HEK293 (cell line): Measurements from ENCODE around the gene ABHD15.

Source experiments
- CTCF ChIA-PET: fragments of 350-600 bp; formaldehyde crosslinking; extraction: SDS; loops from one replicate; lab custom pipeline; 2021; ENCODE audit warnings: antibody characterized with exemption; lab: Yijun Ruan, JAX
- POLR2A ChIA-PET: fragments of 300-600 bp; formaldehyde crosslinking; extraction: SDS; loops from one replicate; lab custom pipeline; 2020; ENCODE audit warnings: antibody characterized with exemption, inconsistent platforms; lab: Yijun Ruan, JAX
- H3K27ac ChIP-seq: fragments of 200-500 bp; sonication (Bioruptor generic); 2 replicates; pipeline ENCODE4 v1.5.1; 2014; ENCODE audit warnings: low read depth, low read length, control low read depth, inconsistent platforms; ENCODE audit errors: extremely low read depth
- H3K36me3 ChIP-seq, 2 experiments: fragments of 200-500 bp in 1 of 2; sonication (Bioruptor generic) in 1 of 2; 1 replicate in 1 of 2; 2 replicates in 1 of 2; pipeline ENCODE4 v1.5.1; 2014 to 2017; ENCODE audit warnings: inconsistent platforms in 2 of 2, low read length in 2 of 2; ENCODE audit not compliant: control insufficient read depth in 2 of 2, insufficient read depth in 1 of 2
- H3K4me1 ChIP-seq: fragments of 200-500 bp; sonication (Bioruptor generic); 2 replicates; pipeline ENCODE4 v1.5.1; 2014; ENCODE audit warnings: mild to moderate bottlenecking, low read length, inconsistent platforms; ENCODE audit not compliant: control insufficient read depth, insufficient read depth
- H3K4me3 ChIP-seq: 2 replicates; pipeline ENCODE4 v1.5.1; 2011; ENCODE audit warnings: low read depth, mild to moderate bottlenecking, control low read depth, low read length, moderate library complexity
- H3K9me3 ChIP-seq: fragments of 200-500 bp; sonication (Bioruptor generic); 2 replicates; pipeline ENCODE4 v1.5.1; 2014; ENCODE audit warnings: low read depth, low read length, inconsistent platforms; ENCODE audit not compliant: control insufficient read depth, insufficient read depth
- EGR2 ChIP-seq: fragments of 450-650 bp; formaldehyde crosslinking; IDR thresholded peaks from 2 replicates; pipeline ENCODE4 v1.5.1; 2016; ENCODE audit warnings: low read depth, missing biosample characterization, missing genetic modification characterization
- GLIS1 ChIP-seq: fragments of 450-650 bp; formaldehyde crosslinking; IDR thresholded peaks from 2 replicates; pipeline ENCODE4 v1.5.1; 2016; ENCODE audit warnings: missing biosample characterization, missing genetic modification characterization
- GLIS2 ChIP-seq: fragments of 450-650 bp; formaldehyde crosslinking; IDR thresholded peaks from 2 replicates; pipeline ENCODE4 v1.5.1; 2016; ENCODE audit warnings: missing biosample characterization, missing genetic modification characterization
- KLF1 ChIP-seq: fragments of 450-650 bp; formaldehyde crosslinking; IDR thresholded peaks from 2 replicates; pipeline ENCODE4 v1.5.1; 2016; ENCODE audit warnings: missing biosample characterization, missing genetic modification characterization
- KLF8 ChIP-seq: fragments of 450-650 bp; formaldehyde crosslinking; IDR thresholded peaks from 2 replicates; pipeline ENCODE4 v1.5.1; 2016; ENCODE audit warnings: missing biosample characterization, missing genetic modification characterization
- SCRT1 ChIP-seq: fragments of 450-650 bp; formaldehyde crosslinking; IDR thresholded peaks from 2 replicates; pipeline ENCODE4 v1.5.1; 2016; ENCODE audit warnings: missing biosample characterization, missing genetic modification characterization, borderline replicate concordance
- SP2 ChIP-seq: fragments of 450-650 bp; formaldehyde crosslinking; IDR thresholded peaks from 2 replicates; pipeline ENCODE4 v1.5.1; 2016; ENCODE audit warnings: missing biosample characterization, missing genetic modification characterization
- ZFHX2 ChIP-seq: fragments of 450-650 bp; formaldehyde crosslinking; conservative IDR thresholded peaks from 2 replicates; pipeline ENCODE4 v1.5.1; 2016; ENCODE audit warnings: missing biosample characterization, missing genetic modification characterization
- ZFP69B ChIP-seq: fragments of 450-650 bp; formaldehyde crosslinking; IDR thresholded peaks from 2 replicates; pipeline ENCODE4 v1.5.1; 2016; ENCODE audit warnings: missing biosample characterization, missing genetic modification characterization
- ZNF121 ChIP-seq: fragments of 450-650 bp; formaldehyde crosslinking; IDR thresholded peaks from 2 replicates; pipeline ENCODE4 v1.5.1; 2016; ENCODE audit warnings: missing biosample characterization, missing genetic modification characterization
- ZNF2 ChIP-seq: fragments of 450-650 bp; formaldehyde crosslinking; IDR thresholded peaks from 2 replicates; pipeline ENCODE4 v1.5.1; 2016; ENCODE audit warnings: missing biosample characterization, missing genetic modification characterization
- ZNF335 ChIP-seq: fragments of 450-650 bp; formaldehyde crosslinking; conservative IDR thresholded peaks from 2 replicates; pipeline ENCODE4 v1.5.1; 2016; ENCODE audit warnings: missing biosample characterization, missing genetic modification characterization
- ZNF341 ChIP-seq: fragments of 450-650 bp; formaldehyde crosslinking; IDR thresholded peaks from 2 replicates; pipeline ENCODE4; 2016; ENCODE audit warnings: low read depth, missing biosample characterization, missing genetic modification characterization
- ZNF398 ChIP-seq: fragments of 450-650 bp; formaldehyde crosslinking; IDR thresholded peaks from 2 replicates; pipeline ENCODE4 v1.5.1; 2017; ENCODE audit warnings: missing biosample characterization, missing genetic modification characterization
- ZNF423 ChIP-seq: fragments of 450-650 bp; formaldehyde crosslinking; IDR thresholded peaks from 2 replicates; pipeline ENCODE4 v1.5.1; 2016; ENCODE audit warnings: missing biosample characterization, missing genetic modification characterization
- ZNF561 ChIP-seq: fragments of 450-650 bp; IDR thresholded peaks from 2 replicates; pipeline ENCODE4 v1.5.1; 2018; ENCODE audit warnings: missing biosample characterization, missing genetic modification characterization, borderline replicate concordance
- ZNF677 ChIP-seq: fragments of 450-650 bp; IDR thresholded peaks from 2 replicates; pipeline ENCODE4 v1.5.0; 2018; ENCODE audit warnings: missing biosample characterization, mild to moderate bottlenecking, missing genetic modification characterization, moderate library complexity
- ZSCAN23 ChIP-seq: fragments of 450-650 bp; formaldehyde crosslinking; IDR thresholded peaks from 2 replicates; pipeline ENCODE4 v1.5.1; 2016; ENCODE audit warnings: missing biosample characterization, missing genetic modification characterization
- ZSCAN30 ChIP-seq: fragments of 450-650 bp; IDR thresholded peaks from 2 replicates; pipeline ENCODE4 v1.5.1; 2018; ENCODE audit warnings: missing biosample characterization, mild to moderate bottlenecking, missing genetic modification characterization, moderate library complexity
- TF ChIP-seq, protein P1 (sequence below): fragments of 450-650 bp; formaldehyde crosslinking; IDR thresholded peaks from 2 replicates; pipeline ENCODE4 v1.5.1; 2016; ENCODE audit warnings: missing biosample characterization, missing genetic modification characterization
- TF ChIP-seq, protein P2 (sequence below): fragments of 450-650 bp; formaldehyde crosslinking; optimal IDR thresholded peaks from 2 replicates; pipeline ENCODE3; 2016; ENCODE audit warnings: missing biosample characterization, mild to moderate bottlenecking, missing genetic modification characterization
- TF ChIP-seq, protein P3 (sequence below): fragments of 450-650 bp; formaldehyde crosslinking; IDR thresholded peaks from 2 replicates; pipeline ENCODE4 v1.5.1; 2016; ENCODE audit warnings: missing biosample characterization, missing genetic modification characterization
- TF ChIP-seq, protein P4 (sequence below): fragments of 450-650 bp; formaldehyde crosslinking; IDR thresholded peaks from 2 replicates; pipeline ENCODE4 v1.5.1; 2017; ENCODE audit warnings: missing biosample characterization, missing genetic modification characterization
- TF ChIP-seq, protein P5 (sequence below): fragments of 450-650 bp; formaldehyde crosslinking; IDR thresholded peaks from 2 replicates; pipeline ENCODE4 v1.5.1; 2016; ENCODE audit warnings: missing biosample characterization, missing genetic modification characterization

ABHD15 gene

GRCh38 chr17:29566473-29567303, at the start of gene ABHD15:
Gene ABHD15, minus strand, starts transcription at chr17:29567037. Its CDS starts 71 bp downstream, at chr17:29566966.
- Histone ChIP-seq H3K9me3 (no peaks in the 10 kb centered on the region), H3K4me3 (peak within 1 kb of the TSS; percentile 61), H3K27ac (peak within 1 kb of the TSS; percentile 87), H3K4me1 (peaks cover 13% of the 10 kb centered on the region), H3K36me3 (peaks cover 7 to 23% of the 10 kb centered on the region in 2 experiments)
- CTCF ChIA-PET = interaction anchor here (0.6 to 4.6 kb wide), 11 partner anchors 15 to 1562 kb away, joined by 3 to 29 read pairs (median 4); partner anchors contain the start of genes ANKRD13B and MYO18A
- POLR2A ChIA-PET = interaction anchor here (1.0 to 4.6 kb wide), 7 partner anchors 10 to 443 kb away, joined by 3 to 28 read pairs (median 5); partner anchors contain the start of gene ANKRD13B
- TF ChIP-seq ZNF341 (tag by site-specific recombination) (peak; percentile 38; the same call in 1 of the 2 replicates), ZNF561 (tag by site-specific recombination) (0 out of 2 replicates have a peak, but pooled peaks have one; percentile 24), ZNF423 (tag by site-specific recombination) (0 out of 2 replicates have a peak, but pooled peaks have one; percentile 13), ZNF335 (tag by site-specific recombination) (peak; percentile 7; the same call in 1 of the 2 replicates), ZSCAN23 (tag by site-specific recombination) (no peak), GLIS1 (tag by site-specific recombination) (peak; percentile 69; the same call in 1 of the 2 replicates), KLF8 (tag by site-specific recombination) (0 out of 2 replicates have a peak, but pooled peaks have one; percentile 33), EGR2 (tag by site-specific recombination) (peak; percentile 39; the same call in 1 of the 2 replicates), ZNF121 (tag by site-specific recombination) (peak; percentile 71; the same call in 1 of the 2 replicates), ZFHX2 (tag by site-specific recombination) (no peak; the same call in 1 of the 2 replicates), ZFP69B (tag by site-specific recombination) (no peak), ZNF677 (0 out of 2 replicates have a peak, but pooled peaks have one; percentile 32), ZNF2 (tag by site-specific recombination) (peak; percentile 34; the same call in 1 of the 2 replicates), ZSCAN30 (tag by site-specific recombination) (0 out of 2 replicates have a peak, but pooled peaks have one; percentile 48), GLIS2 (peak; percentile 70), ZNF398 (peak; percentile 79), SCRT1 (tag by site-specific recombination) (peak; percentile 90), SP2 (tag by site-specific recombination) (peak; percentile 70), KLF1 (tag by site-specific recombination) (no peak)
- TF ChIP-seq, protein P1, sequence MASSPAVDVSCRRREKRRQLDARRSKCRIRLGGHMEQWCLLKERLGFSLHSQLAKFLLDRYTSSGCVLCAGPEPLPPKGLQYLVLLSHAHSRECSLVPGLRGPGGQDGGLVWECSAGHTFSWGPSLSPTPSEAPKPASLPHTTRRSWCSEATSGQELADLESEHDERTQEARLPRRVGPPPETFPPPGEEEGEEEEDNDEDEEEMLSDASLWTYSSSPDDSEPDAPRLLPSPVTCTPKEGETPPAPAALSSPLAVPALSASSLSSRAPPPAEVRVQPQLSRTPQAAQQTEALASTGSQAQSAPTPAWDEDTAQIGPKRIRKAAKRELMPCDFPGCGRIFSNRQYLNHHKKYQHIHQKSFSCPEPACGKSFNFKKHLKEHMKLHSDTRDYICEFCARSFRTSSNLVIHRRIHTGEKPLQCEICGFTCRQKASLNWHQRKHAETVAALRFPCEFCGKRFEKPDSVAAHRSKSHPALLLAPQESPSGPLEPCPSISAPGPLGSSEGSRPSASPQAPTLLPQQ = peak; percentile 73
- TF ChIP-seq, protein P2, sequence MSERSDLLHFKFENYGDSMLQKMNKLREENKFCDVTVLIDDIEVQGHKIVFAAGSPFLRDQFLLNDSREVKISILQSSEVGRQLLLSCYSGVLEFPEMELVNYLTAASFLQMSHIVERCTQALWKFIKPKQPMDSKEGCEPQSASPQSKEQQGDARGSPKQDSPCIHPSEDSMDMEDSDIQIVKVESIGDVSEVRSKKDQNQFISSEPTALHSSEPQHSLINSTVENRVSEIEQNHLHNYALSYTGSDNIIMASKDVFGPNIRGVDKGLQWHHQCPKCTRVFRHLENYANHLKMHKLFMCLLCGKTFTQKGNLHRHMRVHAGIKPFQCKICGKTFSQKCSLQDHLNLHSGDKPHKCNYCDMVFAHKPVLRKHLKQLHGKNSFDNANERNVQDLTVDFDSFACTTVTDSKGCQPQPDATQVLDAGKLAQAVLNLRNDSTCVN (tag by site-specific recombination) = peak; percentile 58
- TF ChIP-seq, protein P3, sequence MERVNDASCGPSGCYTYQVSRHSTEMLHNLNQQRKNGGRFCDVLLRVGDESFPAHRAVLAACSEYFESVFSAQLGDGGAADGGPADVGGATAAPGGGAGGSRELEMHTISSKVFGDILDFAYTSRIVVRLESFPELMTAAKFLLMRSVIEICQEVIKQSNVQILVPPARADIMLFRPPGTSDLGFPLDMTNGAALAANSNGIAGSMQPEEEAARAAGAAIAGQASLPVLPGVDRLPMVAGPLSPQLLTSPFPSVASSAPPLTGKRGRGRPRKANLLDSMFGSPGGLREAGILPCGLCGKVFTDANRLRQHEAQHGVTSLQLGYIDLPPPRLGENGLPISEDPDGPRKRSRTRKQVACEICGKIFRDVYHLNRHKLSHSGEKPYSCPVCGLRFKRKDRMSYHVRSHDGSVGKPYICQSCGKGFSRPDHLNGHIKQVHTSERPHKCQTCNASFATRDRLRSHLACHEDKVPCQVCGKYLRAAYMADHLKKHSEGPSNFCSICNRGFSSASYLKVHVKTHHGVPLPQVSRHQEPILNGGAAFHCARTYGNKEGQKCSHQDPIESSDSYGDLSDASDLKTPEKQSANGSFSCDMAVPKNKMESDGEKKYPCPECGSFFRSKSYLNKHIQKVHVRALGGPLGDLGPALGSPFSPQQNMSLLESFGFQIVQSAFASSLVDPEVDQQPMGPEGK (tag by site-specific recombination) = peak; percentile 55
- TF ChIP-seq, protein P4, sequence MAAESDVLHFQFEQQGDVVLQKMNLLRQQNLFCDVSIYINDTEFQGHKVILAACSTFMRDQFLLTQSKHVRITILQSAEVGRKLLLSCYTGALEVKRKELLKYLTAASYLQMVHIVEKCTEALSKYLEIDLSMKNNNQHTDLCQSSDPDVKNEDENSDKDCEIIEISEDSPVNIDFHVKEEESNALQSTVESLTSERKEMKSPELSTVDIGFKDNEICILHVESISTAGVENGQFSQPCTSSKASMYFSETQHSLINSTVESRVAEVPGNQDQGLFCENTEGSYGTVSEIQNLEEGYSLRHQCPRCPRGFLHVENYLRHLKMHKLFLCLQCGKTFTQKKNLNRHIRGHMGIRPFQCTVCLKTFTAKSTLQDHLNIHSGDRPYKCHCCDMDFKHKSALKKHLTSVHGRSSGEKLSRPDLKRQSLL = 0 out of 2 replicates have a peak, but pooled peaks have one; percentile 30
- TF ChIP-seq, protein P5, sequence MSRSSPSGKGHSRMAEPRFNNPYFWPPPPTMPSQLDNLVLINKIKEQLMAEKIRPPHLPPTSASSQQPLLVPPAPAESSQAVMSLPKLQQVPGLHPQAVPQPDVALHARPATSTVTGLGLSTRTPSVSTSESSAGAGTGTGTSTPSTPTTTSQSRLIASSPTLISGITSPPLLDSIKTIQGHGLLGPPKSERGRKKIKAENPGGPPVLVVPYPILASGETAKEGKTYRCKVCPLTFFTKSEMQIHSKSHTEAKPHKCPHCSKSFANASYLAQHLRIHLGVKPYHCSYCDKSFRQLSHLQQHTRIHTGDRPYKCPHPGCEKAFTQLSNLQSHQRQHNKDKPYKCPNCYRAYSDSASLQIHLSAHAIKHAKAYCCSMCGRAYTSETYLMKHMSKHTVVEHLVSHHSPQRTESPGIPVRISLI (tag by site-specific recombination) = no peak
